NCI-H2227 (cell line): Measurements from ENCODE around the gene DHRS13.
A peak's percentile ranks its signal among the peaks of the same experiment; 100 is the strongest.
"Not testable (repeated sequence)": the region's sequence is repeated elsewhere in the genome, so short reads cannot be mapped to it uniquely, and the experiment has no call there.

Experiments
- DNase-seq: peaks from one replicate; lab custom pipeline; 2025; ENCODE audit not compliant: unreplicated experiment; lab: John Stamatoyannopoulos, UW

DHRS13 gene

GRCh38 chr17:28906706-28907438, 4.0 kb upstream of the DHRS13 start:
- DNase-seq = no peak

DNA sequence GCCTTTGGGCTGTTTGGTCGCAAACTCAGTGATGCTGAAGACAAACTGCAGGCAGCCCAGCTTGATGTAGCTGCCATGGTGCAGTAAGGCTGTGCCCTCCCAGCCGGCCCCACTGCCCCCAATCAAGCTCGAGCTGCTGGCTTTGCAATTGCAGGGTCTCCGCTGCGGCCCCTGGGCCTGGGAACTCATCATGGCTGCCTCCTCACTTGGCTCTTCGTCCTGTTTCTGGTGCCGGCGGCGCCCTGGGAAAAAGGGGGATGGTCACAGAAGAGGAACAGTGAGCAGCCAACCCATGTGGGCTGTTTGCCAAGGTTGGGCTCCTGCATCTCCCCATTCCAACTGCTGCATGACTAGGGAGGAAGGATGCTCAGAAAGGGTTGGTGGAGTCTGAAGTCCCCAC, 3.4 kb upstream of the DHRS13 start:
- DNase-seq = no peak

- no peak for DNase-seq
Observed at GRCh38 chr17:28904800-28905199, 1.9 kb upstream of the DHRS13 start.

DNA sequence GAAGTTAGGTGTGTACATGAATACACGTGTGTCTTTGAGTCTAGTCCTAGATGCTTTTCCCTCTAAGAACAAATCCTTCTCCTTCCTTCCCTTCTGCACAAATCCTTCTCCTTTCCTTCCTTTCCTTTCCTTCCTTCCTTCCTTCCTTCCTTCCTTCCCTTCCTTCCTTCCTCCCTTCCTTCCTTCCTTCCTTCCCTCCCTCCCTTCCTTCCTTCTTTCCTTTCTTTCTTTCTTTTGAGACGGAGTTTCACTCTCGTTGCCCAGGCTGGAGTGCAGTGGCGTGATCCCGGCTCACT, 615 bp upstream of the DHRS13 start:
- not testable (repeated sequence) for DNase-seq

DNA sequence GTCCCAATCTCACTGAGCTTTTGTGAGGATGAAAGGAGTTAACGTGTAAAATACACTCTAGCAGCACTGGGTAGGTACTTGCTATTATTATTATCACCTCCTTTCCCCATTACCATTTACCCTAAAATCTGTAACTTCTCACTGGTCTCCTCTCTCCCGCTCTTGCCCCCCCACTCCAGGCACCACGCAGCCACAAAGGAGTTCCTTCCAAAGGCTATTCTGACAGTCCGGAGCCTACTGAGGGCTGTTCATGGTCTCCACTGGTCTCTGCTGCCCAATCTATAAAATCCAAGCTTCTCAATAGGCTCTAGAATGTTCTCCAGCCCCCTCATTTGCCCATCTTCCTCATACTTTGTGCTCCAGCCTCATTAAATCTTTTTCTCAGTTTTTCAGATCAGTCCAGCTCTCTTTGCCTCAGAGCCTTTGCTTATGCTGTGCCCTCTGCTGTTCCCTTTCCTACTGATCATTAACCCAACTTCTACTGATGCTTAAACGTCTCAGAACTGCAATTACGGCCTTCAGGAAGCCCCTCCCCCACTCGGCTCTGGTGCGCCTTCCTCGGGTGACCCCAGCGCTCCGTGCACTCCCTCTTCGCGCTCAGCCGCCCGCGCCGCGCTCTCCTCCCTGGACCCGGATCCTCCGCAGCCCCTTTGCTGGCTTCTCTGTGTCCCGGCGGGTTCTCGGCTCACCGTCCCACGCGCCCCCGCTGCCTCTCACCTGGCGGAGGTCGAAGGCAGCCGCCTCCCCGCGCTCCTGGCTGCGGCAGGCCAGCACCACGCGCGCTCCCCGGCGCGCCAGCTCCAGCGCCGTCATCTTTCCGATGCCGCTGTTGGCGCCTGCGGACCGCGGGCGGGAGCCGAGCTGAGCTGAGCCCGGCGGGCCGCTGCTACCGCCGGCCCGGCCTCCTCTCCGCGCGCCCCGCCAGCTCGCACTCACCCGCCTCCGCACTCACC, 737 bp downstream of the DHRS13 start:
- DNase-seq = peak; percentile 79

GRCh38 chr17:28900986-28901726, 1.7 kb downstream of the DHRS13 start:
- DNase-seq = no peak

DNA sequence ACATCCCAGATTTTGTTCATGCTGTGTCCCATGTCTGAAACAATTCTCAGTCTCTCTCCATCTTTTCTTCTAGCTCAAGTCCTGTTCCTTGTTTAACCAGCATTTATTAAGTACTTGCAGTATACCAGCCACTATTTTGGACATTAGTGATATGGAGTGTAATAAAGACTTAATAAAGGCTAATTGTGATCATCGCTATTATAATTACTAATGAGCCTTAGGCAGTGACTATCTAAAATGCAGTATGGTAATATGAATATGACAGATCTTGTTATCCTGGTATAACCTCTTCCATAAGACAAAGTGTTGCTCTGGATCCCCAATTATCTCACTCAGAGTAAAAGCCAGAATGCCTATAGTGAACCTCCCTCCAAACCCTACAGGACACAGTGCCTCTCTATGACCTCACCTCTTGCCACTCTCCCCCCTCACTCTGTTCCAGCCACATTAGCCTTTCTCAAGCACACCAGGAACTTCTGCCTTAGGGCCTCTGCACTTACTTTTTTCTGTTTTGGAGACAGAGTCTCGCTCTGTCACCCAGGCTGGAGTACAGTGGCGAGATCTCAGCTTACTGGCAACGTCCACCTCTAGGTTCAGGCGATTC, 3.6 kb downstream of the DHRS13 start:
- DNase-seq = no peak

- DNase-seq = no peak
Observed at GRCh38 chr17:28898527-28898955, 4.3 kb downstream of the DHRS13 start.

- DNase-seq = no peak
Observed at GRCh38 chr17:28897769-28898526, 4.9 kb downstream of the DHRS13 start.

DNA sequence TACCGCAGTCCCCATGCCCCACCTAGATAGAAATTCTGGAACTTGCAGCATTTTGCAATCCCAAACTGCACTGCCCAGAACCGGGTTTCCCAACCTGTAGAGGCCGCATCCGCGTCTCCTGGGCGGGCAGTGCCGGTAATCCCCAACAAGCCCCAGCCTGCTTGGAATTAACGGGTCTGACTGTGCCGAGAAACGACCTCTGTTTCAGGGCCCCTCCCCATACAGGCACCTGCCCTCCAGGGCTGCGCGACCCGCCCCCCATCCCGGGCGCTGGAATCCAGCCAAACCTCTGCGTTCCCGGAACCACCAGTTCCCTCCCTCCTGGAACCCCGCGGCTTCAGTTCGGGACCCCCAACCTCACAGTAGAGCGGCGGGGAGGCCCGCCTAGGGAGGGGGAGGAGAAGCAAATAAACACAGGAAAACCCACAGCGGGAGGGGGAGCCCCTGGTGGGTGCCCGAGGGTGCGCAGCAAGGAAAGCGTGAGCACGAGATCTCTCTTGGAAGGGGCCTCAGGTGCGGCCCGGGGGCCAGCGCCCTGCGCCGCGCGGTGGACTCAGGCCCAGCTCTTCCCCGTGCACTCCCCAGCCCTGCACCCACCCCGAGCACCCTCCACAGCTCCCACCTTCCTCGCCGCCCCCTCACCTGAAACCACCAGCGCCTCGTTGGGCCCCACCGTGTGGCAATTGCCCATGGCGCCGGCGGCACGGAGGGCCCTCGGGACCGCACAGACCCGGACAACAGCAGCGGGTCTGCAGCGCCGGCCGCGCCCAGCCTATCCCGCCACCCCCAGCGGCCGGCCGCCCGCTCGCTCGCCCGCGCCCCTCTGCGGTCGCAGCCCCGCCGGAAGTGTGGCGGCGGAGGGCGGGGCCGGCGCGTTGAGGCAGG, 5.8 kb downstream of the DHRS13 start, which contains the start of gene FLOT2:
FLOT2 (minus strand) TSS at position 850 of the 885 bp plus-strand sequence; CDS start at position 691, 159 bp downstream.
- DNase-seq = peak; percentile 73

- no peak for DNase-seq
Observed at GRCh38 chr17:28896491-28896883, 6.4 kb downstream of the DHRS13 start.

DNA sequence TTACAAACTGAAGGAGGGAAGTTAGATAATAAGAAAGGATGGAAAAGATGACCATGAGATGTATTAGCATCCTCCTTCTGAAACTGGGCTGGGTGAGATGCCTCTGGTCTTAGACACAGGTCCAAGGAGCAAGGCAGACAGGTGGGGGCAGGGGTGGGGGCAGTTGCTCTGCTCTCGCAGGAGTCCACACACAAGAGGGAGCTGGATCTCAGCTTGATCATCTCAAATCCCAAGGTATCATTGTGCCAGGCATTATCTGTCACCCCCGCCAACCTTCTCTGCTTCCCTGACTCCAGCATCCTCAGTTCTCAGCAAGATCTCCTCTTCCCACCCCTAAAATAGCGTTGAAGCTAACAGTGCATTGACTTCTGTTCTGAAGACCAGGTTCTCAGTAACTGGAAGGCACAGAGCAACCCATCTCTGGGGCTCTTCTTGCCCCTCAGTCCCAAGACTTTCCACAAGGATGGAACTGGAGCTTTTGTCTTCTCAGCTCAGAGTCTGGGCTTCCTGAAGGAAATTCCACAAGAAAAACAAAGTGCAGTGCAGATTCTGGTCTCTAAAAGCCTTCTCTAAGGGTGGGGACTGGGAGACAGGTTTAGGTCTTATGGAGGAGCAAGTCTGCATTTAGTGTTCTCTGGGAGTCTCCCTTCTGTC, 7.0 kb downstream of the DHRS13 start:
- DNase-seq = no peak

- not testable (repeated sequence) for DNase-seq
Observed at GRCh38 chr17:28893248-28894183, 9.4 kb downstream of the DHRS13 start.

GRCh38 chr17:28892024-28892423, 10.9 kb downstream of the DHRS13 start:
- DNase-seq = no peak

GRCh38 chr17:28891201-28891600, 11.7 kb downstream of the DHRS13 start:
- DNase-seq = no peak

DNA sequence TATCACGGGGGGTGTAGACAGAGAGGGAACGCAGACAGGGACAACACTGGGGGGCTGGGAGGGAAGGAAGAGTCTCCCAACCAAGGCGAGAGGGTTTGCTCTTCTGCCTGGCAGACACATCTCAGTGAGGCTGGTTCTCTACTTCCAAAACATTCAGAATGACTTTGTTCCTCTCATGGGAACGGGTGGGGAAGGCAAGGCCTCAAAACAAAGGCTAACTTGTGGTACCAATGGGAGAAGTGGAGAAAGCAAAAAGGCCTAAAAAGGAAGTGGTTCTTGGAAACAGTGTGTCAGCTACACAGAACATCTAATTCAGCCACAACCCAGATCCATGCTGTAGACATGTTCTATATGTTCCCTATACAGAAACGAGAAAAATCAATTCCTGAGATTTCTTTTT, 12.9 kb downstream of the DHRS13 start:
- DNase-seq = no peak

DNA sequence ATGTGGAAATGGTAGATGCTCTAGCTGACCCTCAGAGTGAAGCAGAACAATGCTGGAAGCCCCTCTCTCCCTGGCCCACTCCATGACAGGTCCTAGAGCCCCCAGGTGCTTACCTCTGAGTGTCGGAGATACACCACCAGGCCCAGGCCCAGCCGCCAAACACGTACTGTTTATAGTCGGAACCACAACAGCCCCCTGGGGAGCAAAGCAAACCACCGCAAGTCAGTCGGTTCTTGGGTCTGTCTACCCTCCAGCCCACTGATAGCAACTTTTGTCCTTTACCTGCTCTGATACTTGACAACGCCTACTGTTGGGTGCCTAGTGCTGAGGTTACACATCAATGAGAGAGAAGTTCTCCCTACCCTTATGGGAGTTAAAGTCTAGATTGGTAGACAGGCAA, 14.0 kb downstream of the DHRS13 start:
- no peak for DNase-seq
